ENCODE data around the gene UNC79. TPM values are rescaled to one million over a fixed set of nuclear protein-coding genes. Genes with fewer than 3 reads are reported as not detected.

UNC79 gene
- total RNA-seq, 2 donors from 2014 or later: 0.19 to 0.31 TPM

DNA sequence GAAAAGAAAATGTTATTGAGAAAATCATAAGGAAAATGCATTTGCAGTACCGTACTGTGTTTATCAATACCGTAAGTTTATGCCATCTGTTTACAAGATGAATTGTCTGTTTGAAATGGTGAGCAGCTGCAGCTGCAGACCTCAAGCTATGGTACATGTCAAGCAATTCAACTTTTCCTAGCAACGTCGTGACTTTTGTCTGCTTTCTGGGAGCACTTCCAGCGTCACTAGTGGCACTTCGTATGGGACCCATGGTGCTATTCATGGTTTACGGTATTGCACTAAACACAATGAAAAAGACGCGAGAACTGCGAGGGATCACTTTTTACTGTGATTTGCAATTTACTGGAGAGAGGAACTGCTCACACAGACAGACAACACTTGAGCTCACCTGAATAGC, 160.8 kb downstream of the UNC79 start:
- H3K4me3 ChIP-seq: no peak overlapping the region

DNA sequence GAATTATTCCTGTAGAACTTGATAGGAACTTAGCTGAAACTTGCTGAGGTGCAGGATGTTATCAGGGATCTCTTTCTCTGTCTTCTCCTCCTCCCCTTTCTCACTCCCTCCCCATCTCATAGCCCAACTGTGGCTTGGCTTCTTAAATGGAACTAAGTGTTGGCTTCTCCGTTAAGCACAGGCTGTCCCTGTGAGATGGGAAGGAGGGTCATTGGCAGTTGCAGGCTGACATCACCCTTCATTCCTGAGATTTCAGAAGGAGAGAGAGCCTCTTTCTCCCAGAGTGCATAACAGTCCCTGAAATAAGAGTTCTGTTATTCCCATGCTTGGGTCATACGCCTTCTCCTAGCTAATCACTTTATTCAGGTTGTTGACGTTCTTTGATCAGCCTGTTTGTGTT, 162.0 kb downstream of the UNC79 start:
- Histone ChIP-seq H3K27ac (no peak overlapping the region), H3K9me3 (no peaks in the 10 kb centered on the region), H3K4me3 (no peak overlapping the region), H3K4me1 (no peaks in the 10 kb centered on the region), H3K27me3 (no peaks in the 10 kb centered on the region), H3K36me3 (no peaks in the 10 kb centered on the region)
- DNase-seq (ENCODE audit: low spot score): no peak
- TF ChIP-seq CTCF (IDR thresholded peaks at IDR 0.05): no peak

More for the DNA sequence above, 160.8 kb downstream of the UNC79 start:
- Histone ChIP-seq H3K36me3 (no peaks in the 10 kb centered on the region), H3K9me3 (no peaks in the 10 kb centered on the region), H3K27me3 (no peaks in the 10 kb centered on the region), H3K4me1 (no peaks in the 10 kb centered on the region), H3K27ac (no peak overlapping the region)
- no peak for TF ChIP-seq CTCF (IDR thresholded peaks at IDR 0.05)
- DNase-seq (ENCODE audit: low spot score): no peak

DNA sequence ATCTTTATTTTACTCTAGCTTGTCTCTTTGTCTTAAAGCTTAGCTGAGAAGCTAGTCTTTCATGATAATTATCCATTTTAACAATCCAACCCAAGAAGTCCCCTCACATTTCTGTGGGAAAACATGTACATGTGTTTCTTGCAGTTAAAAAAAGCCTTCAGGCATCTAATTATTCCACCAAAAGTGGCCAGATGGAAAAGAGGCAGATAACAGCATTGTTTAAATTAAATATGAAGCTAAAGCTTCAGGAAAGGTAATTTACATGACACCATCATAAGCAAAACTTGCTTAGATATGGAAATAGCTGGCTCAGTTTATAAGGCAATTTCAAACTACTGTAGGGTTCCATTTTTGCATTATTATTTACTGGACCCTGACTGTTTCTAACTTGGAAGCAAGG, 175.4 kb downstream of the UNC79 start:
- Histone ChIP-seq H3K36me3 (no peaks in the 10 kb centered on the region), H3K4me3 (no peak overlapping the region), H3K27ac (no peak overlapping the region), H3K27me3 (no peaks in the 10 kb centered on the region), H3K9me3 (no peaks in the 10 kb centered on the region), H3K4me1 (no peaks in the 10 kb centered on the region)
- TF ChIP-seq CTCF (IDR thresholded peaks at IDR 0.05): no peak
- DNase-seq (ENCODE audit: low spot score): no peak

DNA sequence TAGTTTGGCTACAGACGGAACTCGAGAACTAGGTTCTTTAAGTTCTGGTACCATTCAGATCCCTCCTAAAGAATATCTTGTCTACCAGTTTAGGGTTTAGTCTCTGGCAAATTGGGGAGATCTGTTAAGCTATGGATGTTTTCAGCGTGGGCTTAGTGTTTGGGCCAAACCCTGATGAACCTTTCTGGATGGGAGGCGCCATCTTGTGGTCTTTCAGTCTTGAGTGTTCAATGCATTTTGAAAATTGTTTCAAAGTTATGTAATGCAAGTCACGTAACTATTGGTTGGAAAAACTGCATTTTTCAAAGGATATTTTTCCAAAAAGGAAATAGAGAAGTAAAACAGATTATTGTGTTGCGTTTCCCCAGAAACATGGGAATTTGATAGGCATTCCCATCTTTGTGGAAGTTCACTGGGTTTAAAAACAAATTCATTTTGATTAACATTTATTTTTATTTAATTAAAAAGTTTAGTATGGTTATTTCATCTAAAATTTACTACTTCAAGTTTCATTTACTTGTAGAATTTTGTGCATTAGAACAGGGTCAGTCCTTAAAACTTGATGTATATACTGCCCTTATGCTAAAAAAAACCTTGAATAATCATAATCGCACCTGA, 188.5 kb downstream of the UNC79 start:
- Histone ChIP-seq H3K27ac (no peak overlapping the region), H3K4me3 (no peak overlapping the region), H3K36me3 (no peaks in the 10 kb centered on the region), H3K4me1 (no peaks in the 10 kb centered on the region), H3K9me3 (no peaks in the 10 kb centered on the region), H3K27me3 (no peaks in the 10 kb centered on the region)
- TF ChIP-seq CTCF (IDR thresholded peaks at IDR 0.05): peak in 1 of 2 donors; percentile 67
- no peak for DNase-seq (ENCODE audit: low spot score)

- no peak for DNase-seq (ENCODE audit: low spot score)
- H3K4me1 ChIP-seq: no peaks in the 10 kb centered on the region
- TF ChIP-seq CTCF (IDR thresholded peaks at IDR 0.05): no peak
These were observed 197.3 kb downstream of the UNC79 start for GRCh38 chr14:93628048-93628447.

GRCh38 chr14:93629643-93630042, 198.9 kb downstream of the UNC79 start:
- H3K4me1 ChIP-seq: no peaks in the 10 kb centered on the region
- no peak overlapping the region for H3K27ac ChIP-seq
- no peak for DNase-seq (ENCODE audit: low spot score)
- H3K4me3 ChIP-seq: no peak overlapping the region
- no peaks in the 10 kb centered on the region for H3K27me3 ChIP-seq
- no peaks in the 10 kb centered on the region for H3K9me3 ChIP-seq
- no peaks in the 10 kb centered on the region for H3K36me3 ChIP-seq
- no peak for TF ChIP-seq CTCF (IDR thresholded peaks at IDR 0.05)

More at GRCh38 chr14:93628048-93628447, 197.3 kb downstream of the UNC79 start:
- Histone ChIP-seq H3K4me3 (no peak overlapping the region), H3K27me3 (no peaks in the 10 kb centered on the region), H3K36me3 (no peaks in the 10 kb centered on the region), H3K27ac (no peak overlapping the region), H3K9me3 (no peaks in the 10 kb centered on the region)
